Fibroblast of skin of scalp (primary cell): ENCODE data around the gene MAP3K19.
A peak's percentile ranks its signal among the peaks of the same experiment; 100 is the strongest.

ENCODE experiments used
- DNase-seq: peaks from one replicate; pipeline ENCODE4 v3.0.0-alpha.2; 2013

Gene MAP3K19

GRCh38 chr2:134924912-134925311 lies 122.3 kb downstream of the MAP3K19 start:
- DNase-seq = no peak

DNA sequence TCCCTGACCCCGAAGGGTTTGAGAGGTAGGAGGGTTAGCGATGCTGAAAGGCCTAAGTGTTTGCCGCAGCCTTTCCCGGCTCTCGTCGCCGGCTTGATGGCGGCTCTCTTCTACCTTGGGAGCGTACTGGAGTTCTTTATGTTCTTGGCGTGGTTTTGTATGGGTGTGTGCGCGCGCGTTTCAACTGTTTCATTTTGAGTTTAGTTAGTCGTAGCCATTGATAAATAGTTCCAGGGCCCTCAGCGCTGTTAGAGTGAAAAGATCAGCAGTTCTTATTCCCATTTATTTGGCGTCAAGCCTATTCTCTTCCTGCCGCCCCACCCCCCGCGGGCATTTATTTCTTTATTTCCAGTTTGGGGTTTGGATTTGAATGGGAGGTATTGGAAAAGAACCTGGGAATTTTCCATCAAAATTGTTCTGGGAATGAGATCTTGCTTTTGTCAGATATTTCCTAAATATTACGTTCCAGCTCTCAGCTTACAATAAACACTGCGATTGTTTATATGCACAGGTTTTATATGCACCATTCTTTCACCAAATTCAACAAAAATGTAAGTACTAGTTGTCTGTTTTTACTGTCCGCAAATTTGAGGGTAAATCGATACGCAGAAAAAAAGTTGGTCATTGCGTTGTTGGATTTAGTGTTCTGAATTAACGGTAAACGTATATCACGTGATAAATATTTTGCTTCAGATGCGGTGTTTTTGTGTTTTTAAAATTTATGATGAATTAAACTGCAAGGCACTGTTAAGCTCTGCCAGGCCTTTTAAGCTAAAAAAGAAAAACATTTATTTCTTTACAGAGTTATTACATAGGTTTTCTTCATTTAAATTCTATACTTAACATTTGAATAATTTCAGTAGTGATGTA lies 127.7 kb downstream of the MAP3K19 start:
- peak; percentile 17 for DNase-seq

- DNase-seq = peak; percentile 100
Observed at GRCh38 chr2:134918526-134919340, 128.5 kb downstream of the MAP3K19 start, which contains the start of gene CCNT2. CCNT2 (plus strand) TSS chr2:134918822; CDS start chr2:134918855, 33 bp downstream.

GRCh38 chr2:134917888-134918525 lies 129.2 kb downstream of the MAP3K19 start:
- DNase-seq = no peak

- DNase-seq = peak; percentile 0
Observed at GRCh38 chr2:134917360-134917865, 129.8 kb downstream of the MAP3K19 start.
